Keratinocyte (primary cell): Measurements from ENCODE around the gene PKNOX2. TPM values are rescaled to one million over a fixed set of nuclear protein-coding genes. Genes with fewer than 3 reads are reported as not detected.

Source experiments
- DNase-seq: peaks from one replicate; pipeline ENCODE4 v3.0.0-alpha.2; 2011; ENCODE audit warnings: low read depth, missing footprints, low spot score
- FAIRE-seq: peaks from 2 replicates; lab custom pipeline; 2011; peaks lifted over from hg19 to GRCh38; lab: Jason Lieb, UNC
- H2AFZ ChIP-seq: 2 replicates; pipeline ENCODE4 v1.6.0; 2012; ENCODE audit warnings: low read length, control low read depth, inconsistent platforms; ENCODE audit not compliant: control insufficient read depth
- H3K27ac ChIP-seq: 2 replicates; pipeline ENCODE4 v1.5.1; 2011; ENCODE audit warnings: low read length; ENCODE audit not compliant: control insufficient read depth, insufficient read depth
- H3K27me3 ChIP-seq: 3 replicates; pipeline ENCODE4 v1.6.0; 2011; ENCODE audit warnings: low read length; ENCODE audit not compliant: control insufficient read depth, insufficient read depth; ENCODE audit errors: extremely low read depth
- H3K36me3 ChIP-seq, 2 experiments: 2 replicates in 1 of 2; 3 replicates in 1 of 2; pipeline ENCODE4 v1.5.1; 2011; ENCODE audit warnings: low read length in 2 of 2, mild to moderate bottlenecking in 1 of 2; ENCODE audit not compliant: control insufficient read depth in 2 of 2, insufficient read depth in 2 of 2; ENCODE audit errors: extremely low read depth in 1 of 2
- H3K4me1 ChIP-seq: 3 replicates; pipeline ENCODE4 v1.5.1; 2011; ENCODE audit warnings: low read length; ENCODE audit not compliant: control insufficient read depth, insufficient read depth; ENCODE audit errors: extremely low read depth
- H3K4me2 ChIP-seq: 3 replicates; pipeline ENCODE4 v1.6.0; 2011; ENCODE audit warnings: low read depth, low read length; ENCODE audit not compliant: control insufficient read depth, insufficient read depth; ENCODE audit errors: extremely low read depth
- H3K4me3 ChIP-seq, 3 experiments: fragments of 200-600 bp in 1 of 3; sonication (generic) in 1 of 3; 2 replicates in 2 of 3; 3 replicates in 1 of 3; pipeline ENCODE4 v1.5.1; 2011 to 2016; ENCODE audit warnings: low read length in 3 of 3, mild to moderate bottlenecking in 3 of 3, control low read depth in 2 of 3, inconsistent platforms in 1 of 3, low read depth in 1 of 3, mixed read lengths in 1 of 3, mixed run types in 1 of 3, moderate library complexity in 1 of 3; ENCODE audit not compliant: control insufficient read depth in 2 of 3, insufficient read depth in 2 of 3; ENCODE audit errors: extremely low read depth in 1 of 3
- H3K79me2 ChIP-seq: 2 replicates; pipeline ENCODE4 v1.6.0; 2012; ENCODE audit warnings: low read length; ENCODE audit not compliant: control insufficient read depth, insufficient read depth
- H3K9ac ChIP-seq: 3 replicates; pipeline ENCODE4 v1.6.0; 2011; ENCODE audit warnings: low read length; ENCODE audit not compliant: control insufficient read depth, insufficient read depth; ENCODE audit errors: extremely low read depth
- H3K9me1 ChIP-seq: 3 replicates; pipeline ENCODE4 v1.6.0; 2011; ENCODE audit warnings: low read length; ENCODE audit not compliant: control insufficient read depth, insufficient read depth; ENCODE audit errors: extremely low read depth
- H3K9me3 ChIP-seq: 2 replicates; pipeline ENCODE4 v1.5.1; 2012; ENCODE audit warnings: low read depth, low read length; ENCODE audit not compliant: control insufficient read depth
- H4K20me1 ChIP-seq: 3 replicates; pipeline ENCODE4 v1.6.0; 2011; ENCODE audit warnings: low read length; ENCODE audit not compliant: control insufficient read depth, insufficient read depth; ENCODE audit errors: extremely low read depth
- CTCF ChIP-seq, 3 experiments: IDR thresholded peaks in 1 of 3; conservative IDR thresholded peaks in 1 of 3; optimal IDR thresholded peaks in 1 of 3; 2 replicates in 2 of 3; 3 replicates in 1 of 3; pipeline versions ENCODE3 to v1.5.1; 2011; ENCODE audit warnings: low read length in 3 of 3, mild to moderate bottlenecking in 3 of 3, moderate library complexity in 2 of 3, control low read depth in 1 of 3, inconsistent platforms in 1 of 3; ENCODE audit not compliant: insufficient read depth in 2 of 3; ENCODE audit errors: extremely low read depth in 1 of 3
- EZH2 ChIP-seq: IDR thresholded peaks from one replicate; pipeline ENCODE4 v1.6.1; 2012; ENCODE audit warnings: inconsistent platforms, mild to moderate bottlenecking, low read length, moderate library complexity
- dilution Hi-C: fragments of 300-500 bp; cut with MboI; formaldehyde crosslinking; loops from one replicate; pipeline ENCODE4 v1.7.0; 2020; ENCODE audit warnings: low sequenced_read_pairs; ENCODE audit not compliant: extremely low pct_ligation_motif_present
- polyA plus RNA-seq, 5 experiments: library from polyadenylated mRNA; depleted of rRNA in 3 of 5; stranded (reverse) in 3 of 5; stranded (forward) in 1 of 5; unstranded in 1 of 5; fragments of >200 nt; gene quantifications; 1 replicate in 1 of 5; 2 replicates in 3 of 5; 3 replicates in 1 of 5; pipeline versions ENCODE4 v1.2.1 to v1.2.3, GENCODE V29; 2011 to 2012; ENCODE audit warnings: missing spikeins in 2 of 5, low read depth in 1 of 5, low replicate concordance in 1 of 5

The PKNOX2 gene
- polyA plus RNA-seq, 1 donor (not counting 4 experiments of a cell fraction or from before 2014, with no cell fraction given): 0.05 TPM

GRCh38 chr11:125258291-125259032, 93.9 kb downstream of the PKNOX2 start:
- dilution Hi-C loops: no loop called here
- H3K9me1 ChIP-seq: no peaks in the 10 kb centered on the region

GRCh38 chr11:125261588-125261987, 97.0 kb downstream of the PKNOX2 start:
- Histone ChIP-seq H3K9me1 (no peaks in the 10 kb centered on the region), H3K27ac (no peak overlapping the region), H3K79me2 (no peaks in the 10 kb centered on the region), H3K4me3 (no peak overlapping the region), H3K9me3 (no peaks in the 10 kb centered on the region), H3K9ac (no peak overlapping the region), H3K4me2 (no peak overlapping the region), H4K20me1 (no peaks in the 10 kb centered on the region), H3K4me1 (no peaks in the 10 kb centered on the region), H3K27me3 (peaks cover 37% of the 10 kb centered on the region), H3K36me3 (no peaks in the 10 kb centered on the region), H2AFZ (no peak overlapping the region)
- TF ChIP-seq CTCF (optimal IDR thresholded peaks at IDR 0.05 in 1 of 3, IDR thresholded peaks at IDR 0.05 in 1 of 3, conservative IDR thresholded peaks at IDR 0.05 in 1 of 3; ENCODE audit: extremely low read depth in 1 of 3, insufficient read depth in 2 of 3, low read length in 3 of 3) (no peak), EZH2 (no peak)
- FAIRE-seq (no peak), DNase-seq (no peak)
- dilution Hi-C loops: no loop called here

More at GRCh38 chr11:125258291-125259032, 93.9 kb downstream of the PKNOX2 start:
- Histone ChIP-seq H3K4me2 (no peak overlapping the region), H3K4me3 (no peak overlapping the region), H3K36me3 (no peaks in the 10 kb centered on the region), H3K27me3 (peaks cover 25% of the 10 kb centered on the region), H3K9ac (no peak overlapping the region), H4K20me1 (no peaks in the 10 kb centered on the region), H3K9me3 (no peaks in the 10 kb centered on the region), H3K27ac (no peak overlapping the region), H2AFZ (no peak overlapping the region), H3K4me1 (no peaks in the 10 kb centered on the region), H3K79me2 (no peaks in the 10 kb centered on the region)
- no peak for FAIRE-seq
- TF ChIP-seq EZH2: no peak
- no peak for TF ChIP-seq CTCF (optimal IDR thresholded peaks at IDR 0.05 in 1 of 3, IDR thresholded peaks at IDR 0.05 in 1 of 3, conservative IDR thresholded peaks at IDR 0.05 in 1 of 3; ENCODE audit: extremely low read depth in 1 of 3, insufficient read depth in 2 of 3, low read length in 3 of 3)
- DNase-seq: no peak
